SU-DHL-6 (cell line): Measurements from ENCODE around the gene OPN1MW.
"Not testable (repeated sequence)": the region's sequence is repeated elsewhere in the genome, so short reads cannot be mapped to it uniquely, and the experiment has no call there.

Experiments used
- H2AFZ ChIP-seq: fragments of 200-600 bp; sonication (generic); 2 replicates; pipeline ENCODE4 v1.6.1; 2014; ENCODE audit warnings: low read depth, mild to moderate bottlenecking, moderate library complexity, mixed read lengths, antibody characterized with exemption, low read length; ENCODE audit not compliant: severe bottlenecking
- H3F3A ChIP-seq: fragments of 200-600 bp; shearing (Covaris generic); 2 replicates; pipeline ENCODE4 v1.6.0; 2016; ENCODE audit warnings: antibody characterized with exemption, mild to moderate bottlenecking; ENCODE audit not compliant: insufficient read depth
- H3K27ac ChIP-seq: fragments of 200-600 bp; sonication (generic); 2 replicates; pipeline ENCODE4 v1.5.1; 2016; ENCODE audit warnings: low read depth, mild to moderate bottlenecking, low read length, moderate library complexity, mixed read lengths
- H3K27me3 ChIP-seq: fragments of 200-600 bp; sonication (generic), shearing (Covaris generic); 2 replicates; pipeline ENCODE4 v1.6.0; 2014; ENCODE audit warnings: mild to moderate bottlenecking, low read length
- H3K36me3 ChIP-seq: fragments of 200-600 bp; sonication (generic); 2 replicates; pipeline ENCODE4 v1.6.1; 2014; ENCODE audit warnings: mild to moderate bottlenecking, low read length, mixed read lengths
- H3K4me2 ChIP-seq: fragments of 300-600, 200-600 bp; shearing (Covaris generic), sonication (generic); 2 replicates; pipeline ENCODE4 v1.6.0; 2014; ENCODE audit warnings: low read length, low read depth, mild to moderate bottlenecking; ENCODE audit not compliant: poor library complexity, severe bottlenecking
- H3K4me3 ChIP-seq: fragments of 200-600 bp; sonication (generic); 2 replicates; pipeline ENCODE4 v1.5.1; 2014; ENCODE audit warnings: antibody characterized with exemption, low read length, mild to moderate bottlenecking, mixed read lengths; ENCODE audit not compliant: insufficient read depth, poor library complexity, severe bottlenecking
- H3K79me2 ChIP-seq: fragments of 200-600 bp; sonication (generic); 2 replicates; pipeline ENCODE4 v1.6.1; 2014; ENCODE audit warnings: mild to moderate bottlenecking, low read length, moderate library complexity; ENCODE audit not compliant: insufficient read depth
- H3K9ac ChIP-seq: fragments of 200-600 bp; sonication (generic); 2 replicates; pipeline ENCODE4 v1.7.0; 2014; ENCODE audit warnings: mild to moderate bottlenecking, low read length
- H3K9me2 ChIP-seq: fragments of 200-600 bp; sonication (generic); replicated peaks from 2 replicates; pipeline ENCODE4 v1.6.1; 2014; ENCODE audit warnings: low read length; ENCODE audit not compliant: insufficient read depth
- H3K9me3 ChIP-seq: fragments of 200-600 bp; sonication (generic); 2 replicates; pipeline ENCODE4 v1.6.1; 2014; ENCODE audit warnings: low read length, mixed read lengths; ENCODE audit not compliant: insufficient read depth
- H4K20me1 ChIP-seq: fragments of 200-600 bp; sonication (generic); 2 replicates; pipeline ENCODE4 v1.6.1; 2014; ENCODE audit warnings: low read depth, mild to moderate bottlenecking, antibody characterized with exemption, low read length, moderate library complexity, mixed read lengths
- CTCF ChIP-seq: fragments of 200-600 bp; sonication (generic); IDR thresholded peaks from one replicate; pipeline ENCODE4 v1.5.1; 2017; ENCODE audit warnings: antibody characterized with exemption, mild to moderate bottlenecking, low read length, moderate library complexity; ENCODE audit not compliant: insufficient read depth, poor library complexity, severe bottlenecking
- EZH2phosphoT487 ChIP-seq: fragments of 200-600 bp; sonication (generic), shearing (Covaris generic); conservative IDR thresholded peaks from 2 replicates; pipeline ENCODE4 v1.6.1; 2018; ENCODE audit warnings: mild to moderate bottlenecking, antibody characterized with exemption, low read length, moderate library complexity, mixed read lengths

OPN1MW gene

GRCh38 chrX:154142950-154143745 lies 39.2 kb upstream of the OPN1MW start:
- Histone ChIP-seq H3K9me3 (no peaks in the 10 kb centered on the region), H3K4me2 (no peak overlapping the region), H3K9ac (no peak overlapping the region)

GRCh38 chrX:154144010-154144409 lies 38.4 kb upstream of the OPN1MW start, which contains the start of gene OPN1LW:
OPN1LW (plus strand) TSS chrX:154144243; CDS start chrX:154144284, 41 bp downstream.
- H3K36me3 ChIP-seq, H3K79me2 ChIP-seq, H3K4me2 ChIP-seq, H3K27me3 ChIP-seq, H2AFZ ChIP-seq, H4K20me1 ChIP-seq, H3K9me2 ChIP-seq, H3K9me3 ChIP-seq, H3K9ac ChIP-seq, H3K4me3 ChIP-seq, H3K27ac ChIP-seq, H3F3A ChIP-seq: not testable (repeated sequence)

More at GRCh38 chrX:154142950-154143745, 39.2 kb upstream of the OPN1MW start:
- no peaks in the 10 kb centered on the region for H3K9me2 ChIP-seq
- H2AFZ ChIP-seq: no peak overlapping the region
- no peaks in the 10 kb centered on the region for H3F3A ChIP-seq
- H4K20me1 ChIP-seq: no peaks in the 10 kb centered on the region
- no peak overlapping the region for H3K4me3 ChIP-seq
- no peak overlapping the region for H3K27ac ChIP-seq
- H3K36me3 ChIP-seq: no peaks in the 10 kb centered on the region
- H3K79me2 ChIP-seq: no peaks in the 10 kb centered on the region
- no peaks in the 10 kb centered on the region for H3K27me3 ChIP-seq
- no peak for TF ChIP-seq CTCF
- no peak for TF ChIP-seq EZH2phosphoT487

- not testable (repeated sequence) for H2AFZ ChIP-seq, H3K4me2 ChIP-seq, H3K9me2 ChIP-seq, H3F3A ChIP-seq, H3K9ac ChIP-seq, H4K20me1 ChIP-seq, H3K79me2 ChIP-seq, H3K27ac ChIP-seq, H3K27me3 ChIP-seq, H3K9me3 ChIP-seq, H3K4me3 ChIP-seq, H3K36me3 ChIP-seq
These were observed 31.4 kb upstream of the OPN1MW start for GRCh38 chrX:154151030-154151429.

- H3F3A ChIP-seq, H3K36me3 ChIP-seq, H3K79me2 ChIP-seq, H2AFZ ChIP-seq, H3K9ac ChIP-seq, H3K4me3 ChIP-seq, H3K27me3 ChIP-seq, H3K9me3 ChIP-seq, H3K9me2 ChIP-seq, H3K4me2 ChIP-seq, H4K20me1 ChIP-seq, H3K27ac ChIP-seq: not testable (repeated sequence)
These were observed 26.2 kb upstream of the OPN1MW start for GRCh38 chrX:154156221-154156620.

- not testable (repeated sequence) for H3K4me2 ChIP-seq, H3F3A ChIP-seq, H3K9me2 ChIP-seq, H3K79me2 ChIP-seq, H3K27me3 ChIP-seq, H2AFZ ChIP-seq, H3K4me3 ChIP-seq, H3K9me3 ChIP-seq, H3K27ac ChIP-seq, H3K9ac ChIP-seq, H4K20me1 ChIP-seq, H3K36me3 ChIP-seq
These were observed 25.2 kb upstream of the OPN1MW start for GRCh38 chrX:154157207-154157606.

GRCh38 chrX:154159345-154159744 lies 23.1 kb upstream of the OPN1MW start:
- not testable (repeated sequence) for H4K20me1 ChIP-seq, H3K4me3 ChIP-seq, H3K9ac ChIP-seq, H3F3A ChIP-seq, H2AFZ ChIP-seq, H3K36me3 ChIP-seq, H3K79me2 ChIP-seq, H3K4me2 ChIP-seq, H3K27ac ChIP-seq, H3K27me3 ChIP-seq, H3K9me2 ChIP-seq, H3K9me3 ChIP-seq

- not testable (repeated sequence) for H3K36me3 ChIP-seq, H3K4me2 ChIP-seq, H3K4me3 ChIP-seq, H2AFZ ChIP-seq, H3K79me2 ChIP-seq, H3K9me3 ChIP-seq, H4K20me1 ChIP-seq, H3K9me2 ChIP-seq, H3K27ac ChIP-seq, H3F3A ChIP-seq, H3K27me3 ChIP-seq, H3K9ac ChIP-seq
These were observed 17.5 kb upstream of the OPN1MW start for GRCh38 chrX:154164902-154165301.
